Measurements from ENCODE around the gene TMEM143.
"Not testable (repeated sequence)": the region's sequence is repeated elsewhere in the genome, so short reads cannot be mapped to it uniquely, and the experiment has no call there.

TMEM143 gene

DNA sequence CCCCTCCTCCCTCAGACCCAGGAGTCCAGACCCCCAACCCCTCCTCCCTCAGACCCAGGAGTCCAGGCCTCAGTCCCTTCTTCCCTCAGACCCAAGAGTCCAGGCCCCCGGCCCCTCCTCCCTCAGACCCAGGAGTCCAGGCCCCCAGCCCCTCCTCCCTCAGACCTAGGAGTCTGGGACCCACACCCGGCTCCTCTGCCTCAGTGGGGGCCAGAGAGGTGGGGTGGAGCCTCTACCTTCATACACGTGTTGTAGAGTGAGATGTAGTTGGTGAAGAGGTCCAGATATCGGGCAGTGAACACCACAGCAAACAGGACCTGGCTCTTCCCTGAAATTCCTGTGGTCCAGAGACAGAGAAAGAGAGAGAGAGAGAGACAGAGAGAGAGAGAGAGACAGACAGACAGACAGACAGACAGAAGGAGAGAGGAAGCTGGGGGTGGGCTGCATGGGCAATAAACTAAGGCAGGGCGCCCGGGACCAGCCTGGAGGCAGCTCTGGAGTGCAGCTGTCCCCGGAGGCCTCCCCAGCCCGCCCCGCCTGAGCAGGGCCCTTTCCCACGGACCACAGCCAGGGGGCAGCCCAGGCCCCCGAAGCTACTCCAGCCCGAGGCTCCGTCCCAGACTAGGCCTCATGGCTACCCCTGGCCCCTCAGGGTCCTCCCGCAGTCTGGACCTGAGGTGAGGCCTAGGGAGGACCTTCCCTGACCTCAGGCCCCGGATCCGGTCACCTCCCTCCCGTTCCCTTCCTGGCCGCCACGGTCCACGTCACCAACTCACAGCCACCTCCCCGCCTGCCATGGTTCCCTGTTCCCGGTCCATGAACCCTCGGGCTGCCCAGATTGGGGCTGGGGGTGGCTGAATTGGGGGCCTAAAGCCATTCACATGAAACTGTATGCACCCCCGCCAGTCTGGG, 26.7 kb upstream of the TMEM143 start:
- peak; percentile 50 for DNase-seq

DNA sequence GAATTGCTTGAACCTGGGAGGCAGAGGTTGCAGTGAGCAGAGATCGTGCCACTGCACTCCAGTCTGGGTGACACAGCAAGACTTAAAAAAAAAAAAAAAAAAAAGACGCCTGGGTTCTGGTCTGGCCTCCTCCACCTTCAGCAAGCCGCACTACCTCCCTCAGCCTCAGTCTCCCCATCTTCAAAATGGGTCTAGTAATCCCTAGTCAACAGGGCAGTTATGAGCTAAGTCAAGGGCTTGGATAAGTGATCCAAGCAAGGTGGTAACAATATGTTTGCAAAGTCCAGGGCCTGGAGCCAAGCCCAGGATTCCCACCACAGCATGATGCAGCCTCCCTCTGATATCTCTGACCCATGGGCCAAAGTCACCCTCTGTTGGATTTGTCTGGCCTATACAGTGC, 23.2 kb upstream of the TMEM143 start:
- DNase-seq, result no peak

DNA sequence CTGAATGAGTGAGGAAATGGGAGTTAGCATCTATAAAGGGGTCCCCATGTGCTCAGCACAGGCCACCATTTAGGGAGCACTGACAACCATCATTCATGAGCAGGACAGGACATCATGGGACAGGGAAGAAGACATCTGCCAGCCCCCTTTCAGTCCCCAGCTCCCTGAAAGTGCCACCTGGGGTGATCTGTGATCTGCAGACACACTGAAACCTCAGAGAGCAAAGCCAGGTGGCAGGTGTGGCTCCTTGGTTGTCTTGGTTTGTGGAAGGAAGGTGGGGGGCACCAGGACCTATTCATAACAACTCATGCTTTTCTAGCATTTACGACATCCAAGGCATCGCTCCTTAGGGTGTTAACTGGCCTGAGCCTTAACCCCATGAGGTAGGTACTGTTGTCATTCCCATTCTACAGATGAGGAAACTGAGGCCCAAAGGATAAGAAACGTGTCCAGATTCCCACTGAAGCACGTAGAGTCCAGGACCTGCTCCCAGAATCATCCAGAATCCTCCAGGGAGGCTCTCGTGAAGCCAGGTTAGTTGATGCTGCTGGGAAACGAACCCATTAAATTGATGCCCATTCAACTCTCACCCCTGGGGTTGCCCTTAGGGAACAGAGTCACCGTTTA, 21.8 kb upstream of the TMEM143 start:
- no peak for DNase-seq

- no peak for DNase-seq
Measured at GRCh38 chr19:48382286-48382685, 18.5 kb upstream of the TMEM143 start.

- no peak for DNase-seq
Measured at GRCh38 chr19:48381178-48381950, 17.6 kb upstream of the TMEM143 start.

DNA sequence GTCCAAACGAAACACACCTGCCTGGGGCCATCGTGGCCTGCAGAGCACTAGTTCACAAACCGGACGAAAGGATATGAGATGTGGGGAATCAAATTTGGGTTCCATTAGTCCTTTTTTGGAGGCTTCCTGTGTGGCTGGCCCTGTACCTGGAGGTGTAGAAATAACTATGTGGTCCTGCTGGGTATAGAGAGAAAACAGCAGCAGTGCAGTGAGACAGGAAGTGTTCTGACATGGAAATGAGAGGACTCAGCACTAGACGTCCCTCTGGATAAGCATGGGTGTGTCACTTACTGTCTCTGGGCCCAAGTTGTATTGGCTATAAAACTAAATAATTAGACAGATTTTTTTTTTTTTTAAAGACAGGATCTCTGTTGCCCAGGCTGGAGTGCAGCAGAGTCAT, 15.3 kb upstream of the TMEM143 start:
- no peak for DNase-seq

GRCh38 chr19:48378194-48378570, 14.4 kb upstream of the TMEM143 start:
- DNase-seq, result no peak

GRCh38 chr19:48373567-48373966, 9.8 kb upstream of the TMEM143 start:
- DNase-seq, result no peak

DNA sequence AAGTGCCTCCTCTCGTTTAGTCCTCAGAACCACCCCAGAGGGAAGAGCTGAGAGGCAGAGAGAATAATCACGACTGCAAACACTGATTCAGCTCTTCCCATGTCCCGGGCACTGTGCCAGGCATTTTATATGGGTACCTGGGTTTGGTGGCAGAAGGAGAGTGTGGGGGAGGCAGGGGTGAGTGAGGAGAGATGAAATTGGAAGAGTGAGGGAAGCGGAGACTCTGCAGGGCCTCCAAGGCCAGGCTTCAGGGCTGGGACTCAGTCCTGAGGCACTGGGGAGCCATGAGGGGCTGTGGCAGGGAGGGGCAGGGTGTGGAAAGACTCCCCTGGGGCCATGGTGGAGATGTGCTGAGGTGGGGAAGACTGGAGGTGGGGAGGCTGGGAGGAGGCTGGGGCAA, 9.2 kb upstream of the TMEM143 start:
- no peak for DNase-seq

GRCh38 chr19:48371771-48372170, 8.0 kb upstream of the TMEM143 start:
- not testable (repeated sequence) for DNase-seq

DNA sequence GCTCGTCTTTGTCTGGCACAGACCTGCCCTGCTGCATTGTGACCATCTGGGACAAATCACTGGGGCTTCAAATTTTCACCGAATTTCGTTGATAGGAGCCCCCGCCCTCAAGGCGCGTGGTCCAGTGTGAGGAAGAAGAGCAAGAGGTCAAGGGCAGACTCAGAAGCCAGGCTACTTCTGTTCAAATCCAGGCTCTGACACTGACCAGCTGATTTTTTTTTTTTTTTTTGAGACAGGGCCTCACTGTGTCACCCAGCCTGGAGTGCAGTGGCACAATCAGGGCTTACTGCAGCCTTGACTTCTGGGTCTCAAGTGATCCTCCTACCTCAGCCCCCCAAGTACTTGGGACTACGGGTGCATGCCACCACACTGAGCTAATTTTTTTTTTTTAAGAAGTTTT, 7.6 kb upstream of the TMEM143 start:
- no peak for DNase-seq

- no peak for DNase-seq
Measured at GRCh38 chr19:48370955-48371354, 7.2 kb upstream of the TMEM143 start.

DNA sequence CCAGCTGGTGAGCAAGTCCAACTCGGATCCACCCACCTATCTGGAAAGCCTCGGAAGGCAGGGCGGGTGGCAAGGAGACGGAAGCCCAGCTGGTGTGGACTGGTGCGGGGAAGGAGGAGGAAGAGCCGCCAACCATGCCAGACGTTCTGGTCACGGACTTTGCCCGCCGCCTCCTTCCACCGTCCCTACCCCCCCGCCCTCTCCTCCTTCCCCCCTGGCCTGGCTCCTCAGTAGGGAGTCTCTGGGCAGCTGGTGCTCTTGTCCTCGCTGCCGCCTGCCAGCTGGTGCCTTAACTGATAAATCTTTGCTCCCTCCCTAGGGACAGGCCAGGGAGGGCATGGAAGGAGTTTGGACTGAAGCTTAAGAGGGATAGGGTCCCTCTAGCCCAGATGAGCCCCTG, 5.2 kb upstream of the TMEM143 start:
- DNase-seq, result no peak

DNA sequence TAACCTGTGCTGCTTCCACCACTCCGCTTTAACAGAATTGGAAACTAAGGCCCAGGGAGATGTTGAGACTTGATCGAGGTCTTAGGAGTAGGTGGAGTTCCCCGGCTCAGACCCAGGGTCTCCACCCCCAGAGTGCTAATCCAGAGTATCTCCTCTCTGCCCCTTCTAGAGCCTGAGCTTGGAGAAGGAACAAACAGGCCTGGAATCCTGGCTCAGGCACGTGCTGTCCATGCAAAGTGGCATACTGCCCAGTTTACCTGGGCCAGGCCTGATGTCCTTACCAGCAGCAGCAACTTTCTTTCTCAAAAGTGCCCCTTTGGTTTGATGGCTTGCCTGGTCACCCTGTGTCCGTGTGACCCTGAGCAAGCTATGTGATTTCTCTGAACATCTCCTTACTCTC, 4.1 kb upstream of the TMEM143 start:
- DNase-seq, result no peak

- no peak for DNase-seq
Measured at GRCh38 chr19:48365602-48366001, 1.9 kb upstream of the TMEM143 start.

DNA sequence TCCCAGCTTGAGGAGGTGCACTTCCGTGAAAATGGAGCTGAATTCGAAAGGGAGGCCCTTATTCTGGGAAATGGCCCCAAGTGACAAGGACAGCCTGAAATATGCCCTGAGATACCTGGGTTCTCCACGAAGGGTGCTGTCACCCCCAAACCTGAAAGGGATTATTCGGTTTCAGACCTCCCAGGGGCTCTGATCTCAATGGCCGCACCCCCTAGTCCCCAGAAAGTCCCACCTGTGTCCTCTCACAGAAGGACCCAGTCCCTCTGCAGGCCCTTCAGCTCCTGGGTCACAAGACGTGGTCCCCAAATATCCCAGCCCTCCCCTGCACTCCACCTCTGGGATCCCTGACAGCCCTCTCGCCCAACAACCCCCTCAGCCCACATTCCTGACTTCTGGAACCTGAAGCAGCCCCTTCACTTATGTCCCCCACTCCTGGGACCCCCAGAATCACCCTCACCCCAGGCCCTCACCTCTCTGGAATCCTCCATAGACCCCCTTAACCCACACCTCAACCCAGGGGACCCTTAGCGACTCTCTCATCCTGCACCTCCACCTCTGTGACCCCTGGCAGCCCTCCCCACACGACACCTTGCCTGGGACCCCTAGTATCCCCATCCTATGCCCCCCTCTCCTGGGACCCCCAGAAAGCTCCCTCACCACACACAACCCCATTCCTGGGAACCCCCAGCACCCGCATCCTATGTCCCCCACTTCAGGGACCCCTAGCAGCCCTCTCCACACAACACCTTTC, 1.0 kb upstream of the TMEM143 start:
- DNase-seq, result no peak

- DNase-seq, result no peak
Measured at GRCh38 chr19:48363500-48363809, 285 bp downstream of the TMEM143 start.

- peak; percentile 80 for DNase-seq
Measured at GRCh38 chr19:48362716-48363499, 832 bp downstream of the TMEM143 start.

DNA sequence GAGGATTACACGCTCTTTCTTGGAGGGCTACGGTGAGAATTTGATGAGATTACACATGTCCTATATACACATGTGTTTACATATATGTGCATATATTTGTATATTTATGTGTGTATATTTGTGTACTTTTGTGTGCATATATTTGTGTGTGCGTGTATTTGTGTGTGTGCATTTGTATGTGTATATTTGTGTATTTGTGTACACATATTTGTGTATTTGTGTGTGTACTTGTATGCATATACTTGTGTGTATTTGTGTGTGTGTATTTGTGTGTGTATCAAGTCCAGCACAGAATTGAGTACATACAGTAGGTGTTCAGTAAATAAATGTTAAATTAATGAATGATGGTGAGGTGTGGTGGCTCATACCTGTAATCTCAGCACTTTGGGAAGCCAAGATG, 1.8 kb downstream of the TMEM143 start:
- no peak for DNase-seq

GRCh38 chr19:48359123-48359522, 4.6 kb downstream of the TMEM143 start:
- DNase-seq, result no peak

- no peak for DNase-seq
Measured at GRCh38 chr19:48355365-48355954, 8.3 kb downstream of the TMEM143 start.
